ENCODE measurements around the gene FFAR2.
A peak's percentile ranks its signal among the peaks of the same experiment; 100 is the strongest.
"Not testable (repeated sequence)": the region's sequence is repeated elsewhere in the genome, so short reads cannot be mapped to it uniquely, and the experiment has no call there.

The FFAR2 gene

GRCh38 chr19:35447606-35448469, at the start of gene FFAR2:
Gene FFAR2 (plus strand): TSS chr19:35448257. CDS start chr19:35449715, 1,458 bp downstream.
- no peak within 1 kb of the TSS for H3K27ac ChIP-seq
- DNase-seq (ENCODE audit: low read depth, low spot score) = no peak

GRCh38 chr19:35398570-35398969, 49.5 kb upstream of the FFAR2 start:
- no peak for DNase-seq (ENCODE audit: low read depth, low spot score)
- no peak overlapping the region for H3K27ac ChIP-seq

- no peak overlapping the region for H3K27ac ChIP-seq
- no peak for DNase-seq (ENCODE audit: low read depth, low spot score)
These were observed 48.8 kb upstream of the FFAR2 start for GRCh38 chr19:35399231-35399630.

GRCh38 chr19:35399948-35400772, 47.9 kb upstream of the FFAR2 start:
- no peak overlapping the region for H3K27ac ChIP-seq
- no peak for DNase-seq (ENCODE audit: low read depth, low spot score)

GRCh38 chr19:35400773-35401100, 47.3 kb upstream of the FFAR2 start:
- no peak for DNase-seq (ENCODE audit: low read depth, low spot score)
- no peak overlapping the region for H3K27ac ChIP-seq

GRCh38 chr19:35401416-35401815, 46.6 kb upstream of the FFAR2 start:
- DNase-seq (ENCODE audit: low read depth, low spot score); H3K27ac ChIP-seq: not testable (repeated sequence)

GRCh38 chr19:35403116-35403760, 44.8 kb upstream of the FFAR2 start:
- no peak overlapping the region for H3K27ac ChIP-seq
- no peak for DNase-seq (ENCODE audit: low read depth, low spot score)

- no peak overlapping the region for H3K27ac ChIP-seq
- DNase-seq (ENCODE audit: low read depth, low spot score) = peak; percentile 92
These were observed 43.0 kb upstream of the FFAR2 start for GRCh38 chr19:35404879-35405622.

GRCh38 chr19:35407619-35408018, 40.4 kb upstream of the FFAR2 start:
- H3K27ac ChIP-seq = no peak overlapping the region
- no peak for DNase-seq (ENCODE audit: low read depth, low spot score)

- no peak overlapping the region for H3K27ac ChIP-seq
- no peak for DNase-seq (ENCODE audit: low read depth, low spot score)
These were observed 39.5 kb upstream of the FFAR2 start for GRCh38 chr19:35408284-35409171.

- H3K27ac ChIP-seq = no peak overlapping the region
- DNase-seq (ENCODE audit: low read depth, low spot score) = no peak
These were observed 38.9 kb upstream of the FFAR2 start for GRCh38 chr19:35409191-35409590.

GRCh38 chr19:35410487-35410886, 37.6 kb upstream of the FFAR2 start:
- DNase-seq (ENCODE audit: low read depth, low spot score) = no peak
- H3K27ac ChIP-seq = no peak overlapping the region

- no peak for DNase-seq (ENCODE audit: low read depth, low spot score)
- no peak overlapping the region for H3K27ac ChIP-seq
These were observed 33.6 kb upstream of the FFAR2 start for GRCh38 chr19:35414442-35414841.

- no peak overlapping the region for H3K27ac ChIP-seq
- no peak for DNase-seq (ENCODE audit: low read depth, low spot score)
These were observed 31.7 kb upstream of the FFAR2 start for GRCh38 chr19:35416331-35416730.

GRCh38 chr19:35417278-35417677, 30.8 kb upstream of the FFAR2 start:
- DNase-seq (ENCODE audit: low read depth, low spot score) = no peak
- H3K27ac ChIP-seq = no peak overlapping the region

- no peak overlapping the region for H3K27ac ChIP-seq
- DNase-seq (ENCODE audit: low read depth, low spot score) = no peak
These were observed 30.1 kb upstream of the FFAR2 start for GRCh38 chr19:35417713-35418534.

GRCh38 chr19:35419046-35419445, 29.0 kb upstream of the FFAR2 start:
- no peak overlapping the region for H3K27ac ChIP-seq
- DNase-seq (ENCODE audit: low read depth, low spot score) = no peak

GRCh38 chr19:35419805-35420204, 28.3 kb upstream of the FFAR2 start:
- no peak overlapping the region for H3K27ac ChIP-seq
- DNase-seq (ENCODE audit: low read depth, low spot score) = no peak

All from epithelial cell of prostate (primary cell).